DOHH2 (cell line): ENCODE measurements around the gene ZNF669.

Experiments
- H3F3A ChIP-seq: fragments of 200-600 bp; sonication (generic), shearing (Covaris generic); 2 replicates; pipeline ENCODE4 v1.6.0; 2016; ENCODE audit warnings: antibody characterized with exemption, mild to moderate bottlenecking; ENCODE audit not compliant: control insufficient read depth, insufficient read depth
- H3K27ac ChIP-seq: fragments of 200-600 bp; sonication (generic); 2 replicates; pipeline ENCODE4 v1.5.1; 2014; ENCODE audit warnings: low read depth, mild to moderate bottlenecking, low read length, moderate library complexity
- H3K27me3 ChIP-seq: fragments of 200-600 bp; sonication (generic); 2 replicates; pipeline ENCODE4 v1.6.1; 2014; ENCODE audit warnings: mild to moderate bottlenecking, low read length, mixed read lengths; ENCODE audit not compliant: control insufficient read depth
- H3K36me3 ChIP-seq: fragments of 200-600 bp; sonication (generic); 2 replicates; pipeline ENCODE4 v1.6.1; 2014; ENCODE audit warnings: mild to moderate bottlenecking, low read length, moderate library complexity, mixed read lengths; ENCODE audit not compliant: control insufficient read depth
- H3K4me1 ChIP-seq: fragments of 200-600 bp; sonication (generic); 2 replicates; pipeline ENCODE4 v1.6.1; 2014; ENCODE audit warnings: mild to moderate bottlenecking, low read length, mixed read lengths; ENCODE audit not compliant: control insufficient read depth
- H3K4me2 ChIP-seq: fragments of 200-600 bp; sonication (generic); 2 replicates; pipeline ENCODE4 v1.6.0; 2014; ENCODE audit warnings: mild to moderate bottlenecking, low read length, moderate library complexity
- H3K4me3 ChIP-seq: fragments of 200-600 bp; sonication (generic); 2 replicates; pipeline ENCODE4 v1.5.1; 2014; ENCODE audit warnings: mild to moderate bottlenecking, low read length, mixed read lengths
- H3K79me2 ChIP-seq: fragments of 200-600 bp; sonication (generic); 2 replicates; pipeline ENCODE4 v1.6.1; 2014; ENCODE audit warnings: mild to moderate bottlenecking, low read length, mixed read lengths; ENCODE audit not compliant: control insufficient read depth
- H3K9me2 ChIP-seq: fragments of 200-600 bp; sonication (generic); replicated peaks from 2 replicates; pipeline ENCODE4 v1.6.1; 2014; ENCODE audit warnings: mild to moderate bottlenecking, low read length, mixed read lengths; ENCODE audit not compliant: control insufficient read depth
- H3K9me3 ChIP-seq: fragments of 200-600 bp; sonication (generic); 2 replicates; pipeline ENCODE4 v1.6.1; 2014; ENCODE audit warnings: antibody characterized with exemption, low read length, mixed read lengths; ENCODE audit not compliant: control insufficient read depth, insufficient read depth
- H4K20me1 ChIP-seq: fragments of 200-600 bp; sonication (generic); 2 replicates; pipeline ENCODE4 v1.6.0; 2014; ENCODE audit warnings: low read depth, mild to moderate bottlenecking, antibody characterized with exemption, low read length, moderate library complexity; ENCODE audit not compliant: control insufficient read depth, insufficient read depth
- CTCF ChIP-seq: fragments of 200-600 bp; sonication (generic); IDR thresholded peaks from one replicate; pipeline ENCODE4 v1.5.1; 2014; ENCODE audit warnings: antibody characterized with exemption, mild to moderate bottlenecking, low read depth, low read length; ENCODE audit not compliant: poor library complexity, severe bottlenecking
- EZH2phosphoT487 ChIP-seq: fragments of 200-600 bp; sonication (generic); IDR thresholded peaks from 2 replicates; pipeline ENCODE4 v1.6.1; 2017; ENCODE audit warnings: borderline replicate concordance, mild to moderate bottlenecking, antibody characterized with exemption, low read length, moderate library complexity, mixed read lengths

The ZNF669 gene

GRCh38 chr1:247100676-247101279, 3.4 kb downstream of the ZNF669 start:
- TF ChIP-seq EZH2phosphoT487 (no peak), CTCF (no peak)
- peaks cover 56% of the 10 kb centered on the region for H3K79me2 ChIP-seq
- no peak overlapping the region for H3K27ac ChIP-seq
- H3K9me3 ChIP-seq, result peaks cover 18% of the 10 kb centered on the region
- no peaks in the 10 kb centered on the region for H3K27me3 ChIP-seq
- H3K4me2 ChIP-seq, result no peak overlapping the region
- no peak overlapping the region for H3K4me3 ChIP-seq
- H4K20me1 ChIP-seq, result no peaks in the 10 kb centered on the region
- H3F3A ChIP-seq, result no peaks in the 10 kb centered on the region
- H3K9me2 ChIP-seq, result no peaks in the 10 kb centered on the region
- peaks cover 63% of the 10 kb centered on the region for H3K36me3 ChIP-seq
- H3K4me1 ChIP-seq, result peaks cover 14% of the 10 kb centered on the region

- H3K9me2 ChIP-seq, result no peaks in the 10 kb centered on the region
- no peak overlapping the region for H3K27ac ChIP-seq
- no peaks in the 10 kb centered on the region for H3F3A ChIP-seq
- H3K27me3 ChIP-seq, result no peaks in the 10 kb centered on the region
- H3K4me3 ChIP-seq, result no peak overlapping the region
- peaks cover 46% of the 10 kb centered on the region for H3K36me3 ChIP-seq
- H3K79me2 ChIP-seq, result peaks cover 34% of the 10 kb centered on the region
- no peak overlapping the region for H3K4me2 ChIP-seq
- no peaks in the 10 kb centered on the region for H3K4me1 ChIP-seq
- TF ChIP-seq CTCF, result no peak
- no peak for TF ChIP-seq EZH2phosphoT487
- no peaks in the 10 kb centered on the region for H4K20me1 ChIP-seq
- peaks cover 13% of the 10 kb centered on the region for H3K9me3 ChIP-seq
Measured at GRCh38 chr1:247096958-247097357, 7.2 kb downstream of the ZNF669 start.

- Histone ChIP-seq H3K9me3 (peaks cover 9% of the 10 kb centered on the region), H3K4me2 (no peak overlapping the region), H3K27ac (no peak overlapping the region), H3K4me1 (no peaks in the 10 kb centered on the region), H3K36me3 (peaks cover 42% of the 10 kb centered on the region), H4K20me1 (no peaks in the 10 kb centered on the region), H3K79me2 (peaks cover 29% of the 10 kb centered on the region), H3K27me3 (no peaks in the 10 kb centered on the region), H3K4me3 (no peak overlapping the region), H3F3A (no peaks in the 10 kb centered on the region), H3K9me2 (no peaks in the 10 kb centered on the region)
- TF ChIP-seq CTCF (no peak), EZH2phosphoT487 (no peak)
Measured at GRCh38 chr1:247096544-247096943, 7.6 kb downstream of the ZNF669 start.
